CD14-positive monocyte (primary cell): ENCODE measurements around the gene CHN2. TPM values are rescaled to one million over a fixed set of nuclear protein-coding genes. Genes with fewer than 3 reads are reported as not detected.

Experiments
- DNase-seq, 3 donors: peaks; one replicate each; pipeline ENCODE4 v3.0.0-alpha.2; 2011 to 2022
- H2AFZ ChIP-seq: 2 replicates; pipeline ENCODE4 v1.6.0; 2012; ENCODE audit warnings: mild to moderate bottlenecking, low read depth, low read length, inconsistent platforms; ENCODE audit not compliant: insufficient read depth, poor library complexity, severe bottlenecking
- H3K27ac ChIP-seq, 2 donors: 1 replicate in 1 of 2; 2 replicates in 1 of 2; pipeline ENCODE4 v1.5.1; 2012 to 2013; ENCODE audit warnings: low read length in 2 of 2, control low read depth in 1 of 2, inconsistent platforms in 1 of 2, low read depth in 1 of 2, mild to moderate bottlenecking in 1 of 2
- H3K27me3 ChIP-seq, 2 donors: one replicate each; pipeline versions ENCODE4 v1.6.0 to v1.6.1; 2011 to 2013; ENCODE audit warnings: low read length in 2 of 2; ENCODE audit not compliant: control insufficient read depth in 2 of 2, insufficient read depth in 2 of 2
- H3K36me3 ChIP-seq, 2 donors: replicated peaks in 1 of 2; 1 replicate in 1 of 2; 2 replicates in 1 of 2; pipeline versions ENCODE4 v1.5.1 to v1.6.1; 2012 to 2013; ENCODE audit warnings: low read length in 2 of 2, control low read depth in 1 of 2, inconsistent platforms in 1 of 2, mild to moderate bottlenecking in 1 of 2; ENCODE audit not compliant: insufficient read depth in 2 of 2, control insufficient read depth in 1 of 2
- H3K4me1 ChIP-seq, 2 donors: 1 replicate in 1 of 2; 2 replicates in 1 of 2; pipeline versions ENCODE4 v1.5.1 to v1.6.1; 2012 to 2013; ENCODE audit warnings: low read length in 2 of 2, control low read depth in 1 of 2, inconsistent platforms in 1 of 2, mild to moderate bottlenecking in 1 of 2, moderate library complexity in 1 of 2; ENCODE audit not compliant: insufficient read depth in 2 of 2, control insufficient read depth in 1 of 2
- H3K4me2 ChIP-seq: replicated peaks from 2 replicates; pipeline ENCODE3; 2012; ENCODE audit warnings: low read length, moderate library complexity, mild to moderate bottlenecking; ENCODE audit not compliant: poor library complexity, severe bottlenecking; ENCODE audit errors: extremely low read depth
- H3K4me3 ChIP-seq, 3 experiments: fragments of 200-600 bp in 1 of 3; sonication (generic) in 1 of 3; replicated peaks in 1 of 3; 1 replicate in 2 of 3; 2 replicates in 1 of 3; pipeline ENCODE4 v1.5.1; 2011 to 2013; ENCODE audit warnings: low read length in 3 of 3, mild to moderate bottlenecking in 3 of 3, control low read depth in 2 of 3, low read depth in 2 of 3, inconsistent platforms in 1 of 3, moderate library complexity in 1 of 3
- H3K79me2 ChIP-seq: 2 replicates; pipeline ENCODE4 v1.6.0; 2012; ENCODE audit warnings: mild to moderate bottlenecking, control low read depth, inconsistent platforms, low read length, moderate library complexity; ENCODE audit not compliant: insufficient read depth
- H3K9ac ChIP-seq: 2 replicates; pipeline ENCODE4 v1.6.0; 2017; ENCODE audit warnings: low read length, mild to moderate bottlenecking; ENCODE audit not compliant: insufficient read depth, poor library complexity, severe bottlenecking
- H3K9me3 ChIP-seq, 2 donors: replicated peaks in 1 of 2; 1 replicate in 1 of 2; 2 replicates in 1 of 2; pipeline versions ENCODE4 v1.5.1 to v1.6.1; 2012 to 2013; ENCODE audit warnings: low read length in 2 of 2, control low read depth in 1 of 2; ENCODE audit not compliant: control insufficient read depth in 1 of 2, insufficient read depth in 1 of 2
- H4K20me1 ChIP-seq: 2 replicates; pipeline ENCODE4 v1.6.0; 2012; ENCODE audit warnings: mild to moderate bottlenecking, low read length, control low read depth, moderate library complexity; ENCODE audit not compliant: insufficient read depth
- H3K27ac Mint-ChIP-seq, 7 donors: one replicate each; pipeline ENCODE4 v1.8.0; 2020; ENCODE audit warnings: mild to moderate bottlenecking in 7 of 7, mixed read lengths in 7 of 7, moderate library complexity in 6 of 7, inconsistent platforms in 2 of 7
- H3K27me3 Mint-ChIP-seq, 3 donors: one replicate each; pipeline ENCODE4 v1.8.0; 2021 to 2022; ENCODE audit warnings: low read depth in 3 of 3, mild to moderate bottlenecking in 3 of 3, mixed read lengths in 3 of 3, moderate library complexity in 3 of 3, inconsistent platforms in 1 of 3
- H3K36me3 Mint-ChIP-seq, 2 donors: one replicate each; pipeline ENCODE4 v1.8.0; 2020; ENCODE audit warnings: mixed read lengths in 2 of 2, inconsistent platforms in 1 of 2, mild to moderate bottlenecking in 1 of 2
- H3K4me1 Mint-ChIP-seq: one replicate; pipeline ENCODE4 v1.8.0; 2020; ENCODE audit warnings: mild to moderate bottlenecking, mixed read lengths
- H3K4me3 Mint-ChIP-seq, 2 donors: one replicate each; pipeline ENCODE4 v1.8.0; 2020; ENCODE audit warnings: mild to moderate bottlenecking in 2 of 2, mixed read lengths in 2 of 2, moderate library complexity in 1 of 2
- H3K9me3 Mint-ChIP-seq, 7 donors: one replicate each; pipeline ENCODE4 v1.8.0; 2020 to 2022; ENCODE audit warnings: mixed read lengths in 7 of 7, mild to moderate bottlenecking in 6 of 7, moderate library complexity in 6 of 7, inconsistent platforms in 2 of 7
- WGBS: methylation state at CpG from one replicate; pipeline ENCODE4 v1.1.5; 2013; ENCODE audit warnings: missing lambda C conversion rate; ENCODE audit not compliant: insufficient coverage; 5-methylcytosine and 5-hydroxymethylcytosine counted together
- intact Hi-C, 2 donors: fragments of 100-400 bp; cut with micrococcal nuclease; formaldehyde crosslinking; loops; one replicate each; pipeline versions ENCODE4 v1.15.0 to v1.15.1; 2023
- polyA plus RNA-seq, 3 donors: library from polyadenylated mRNA; depleted of rRNA in 1 of 3; unstranded in 2 of 3; stranded (reverse) in 1 of 3; fragments of 300-500 nt in 2 of 3; fragments of >200 nt in 1 of 3; fragmentation: Illumina TruSeq in 2 of 3; gene quantifications; 1 replicate in 2 of 3; 2 replicates in 1 of 3; pipeline ENCODE4 v1.2.3, GENCODE V29; 2012 to 2021
- TF ChIP-seq, protein P1 (sequence below): fragments of 200-600 bp; IDR thresholded peaks from one replicate; pipeline ENCODE4 v1.8.0; 2022; ENCODE audit warnings: antibody characterized with exemption, mild to moderate bottlenecking

The CHN2 gene
- polyA plus RNA-seq, 3 donors: 26.6 to 66.5 (median 44.8) TPM

DNA sequence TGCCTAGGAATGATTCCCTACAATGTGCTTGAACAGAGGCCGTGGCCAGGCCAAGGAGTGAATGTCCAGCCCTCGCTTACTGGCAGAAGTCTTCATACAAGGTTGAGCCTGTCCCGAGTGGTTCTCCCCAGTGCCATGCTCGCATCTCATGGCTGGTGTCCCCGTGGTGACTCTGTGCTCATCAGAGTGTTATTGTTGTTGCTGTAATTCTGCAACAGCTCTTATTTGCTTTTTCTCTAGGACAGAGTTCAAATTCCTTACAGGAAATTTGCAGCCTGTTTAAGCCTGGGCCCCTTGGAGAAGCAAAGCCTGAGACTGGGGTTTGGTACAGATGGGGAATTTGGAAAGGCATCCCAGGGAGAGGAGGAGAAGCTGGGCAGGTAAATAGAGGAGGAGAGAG, 211.3 kb downstream of the CHN2 start:
- no peak overlapping the region for H3K4me3 ChIP-seq
- peaks cover 18 to 46% of the 10 kb centered on the region in 2 donors for H3K36me3 ChIP-seq
- no peaks in the 10 kb centered on the region for H3K4me1 ChIP-seq
- TF ChIP-seq, protein P1, sequence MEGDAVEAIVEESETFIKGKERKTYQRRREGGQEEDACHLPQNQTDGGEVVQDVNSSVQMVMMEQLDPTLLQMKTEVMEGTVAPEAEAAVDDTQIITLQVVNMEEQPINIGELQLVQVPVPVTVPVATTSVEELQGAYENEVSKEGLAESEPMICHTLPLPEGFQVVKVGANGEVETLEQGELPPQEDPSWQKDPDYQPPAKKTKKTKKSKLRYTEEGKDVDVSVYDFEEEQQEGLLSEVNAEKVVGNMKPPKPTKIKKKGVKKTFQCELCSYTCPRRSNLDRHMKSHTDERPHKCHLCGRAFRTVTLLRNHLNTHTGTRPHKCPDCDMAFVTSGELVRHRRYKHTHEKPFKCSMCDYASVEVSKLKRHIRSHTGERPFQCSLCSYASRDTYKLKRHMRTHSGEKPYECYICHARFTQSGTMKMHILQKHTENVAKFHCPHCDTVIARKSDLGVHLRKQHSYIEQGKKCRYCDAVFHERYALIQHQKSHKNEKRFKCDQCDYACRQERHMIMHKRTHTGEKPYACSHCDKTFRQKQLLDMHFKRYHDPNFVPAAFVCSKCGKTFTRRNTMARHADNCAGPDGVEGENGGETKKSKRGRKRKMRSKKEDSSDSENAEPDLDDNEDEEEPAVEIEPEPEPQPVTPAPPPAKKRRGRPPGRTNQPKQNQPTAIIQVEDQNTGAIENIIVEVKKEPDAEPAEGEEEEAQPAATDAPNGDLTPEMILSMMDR: no peak
- intact Hi-C loops: loop anchor here in 1 of 2 donors (5.0 kb wide), 1 partner anchor 214 kb away; the partner anchor contains the start of gene CHN2
- H3K27me3 ChIP-seq: no peaks in the 10 kb centered on the region
- no peak overlapping the region for H2AFZ ChIP-seq
- WGBS: 93% methylated on average over 3 of the region's 5 CpGs
- H3K36me3 Mint-ChIP-seq: peaks cover 39 to 51% of the 10 kb centered on the region in 2 donors
- H3K27ac Mint-ChIP-seq: no peak overlapping the region
- no peaks in the 10 kb centered on the region for H3K9me3 Mint-ChIP-seq
- no peak overlapping the region for H3K4me2 ChIP-seq
- H3K4me3 Mint-ChIP-seq: no peak overlapping the region
- H3K27ac ChIP-seq: no peak overlapping the region
- H3K9me3 ChIP-seq: no peaks in the 10 kb centered on the region
- H4K20me1 ChIP-seq: peaks cover 8% of the 10 kb centered on the region
- no peak for DNase-seq
- no peaks in the 10 kb centered on the region for H3K4me1 Mint-ChIP-seq
- H3K9ac ChIP-seq: no peak overlapping the region
- peaks cover 0 to 1% (median 0%) of the 10 kb centered on the region in 3 donors for H3K27me3 Mint-ChIP-seq
- no peaks in the 10 kb centered on the region for H3K79me2 ChIP-seq

DNA sequence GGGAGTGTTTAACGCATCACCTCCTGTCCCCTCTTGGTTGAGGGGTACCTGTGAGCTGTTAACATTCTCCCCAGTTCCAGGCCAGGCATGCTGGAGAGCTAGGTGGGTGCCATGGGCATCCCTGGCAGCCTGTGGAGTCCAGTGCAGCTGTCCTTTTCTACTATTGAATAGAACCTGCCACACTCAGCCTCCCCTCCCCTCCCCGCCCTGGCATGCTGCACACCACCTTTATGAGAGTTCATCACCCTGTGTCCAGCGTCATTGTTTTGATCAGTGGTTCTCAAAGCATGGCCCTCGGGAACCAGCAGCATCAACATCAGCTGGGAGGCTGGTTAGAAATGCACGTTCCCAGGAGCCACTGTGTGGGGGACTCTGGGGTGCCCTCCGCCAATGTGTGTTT, 211.8 kb downstream of the CHN2 start:
- no peak overlapping the region for H3K4me3 ChIP-seq
- no peaks in the 10 kb centered on the region for H3K79me2 ChIP-seq
- Mint-ChIP-seq H3K9me3 (no peaks in the 10 kb centered on the region), H3K4me1 (no peaks in the 10 kb centered on the region), H3K27me3 (peaks cover 0 to 1% (median 0%) of the 10 kb centered on the region in 3 donors), H3K36me3 (peaks cover 39 to 51% of the 10 kb centered on the region in 2 donors), H3K4me3 (no peak overlapping the region), H3K27ac (peak overlapping the region in 1 of 7 donors; percentile 28)
- H3K27ac ChIP-seq: no peak overlapping the region
- peaks cover 8% of the 10 kb centered on the region for H4K20me1 ChIP-seq
- intact Hi-C loops: loop anchor here in 1 of 2 donors (5.0 kb wide), 1 partner anchor 214 kb away; the partner anchor contains the start of gene CHN2
- TF ChIP-seq, protein P1: no peak
- 100% methylated on average over 2 of the region's 6 CpGs for WGBS
- H3K9me3 ChIP-seq: no peaks in the 10 kb centered on the region
- no peaks in the 10 kb centered on the region for H3K27me3 ChIP-seq
- H3K4me2 ChIP-seq: no peak overlapping the region
- no peak overlapping the region for H2AFZ ChIP-seq
- no peaks in the 10 kb centered on the region for H3K4me1 ChIP-seq
- no peak overlapping the region for H3K9ac ChIP-seq
- no peak for DNase-seq
- H3K36me3 ChIP-seq: peaks cover 17 to 46% of the 10 kb centered on the region in 2 donors
